Measurements from ENCODE around the gene TFAP2E.

Gene TFAP2E

GRCh38 chr1:35560256-35561225 lies 12.6 kb upstream of the TFAP2E start:
- CTCF ChIA-PET = interaction anchor here (1.2 to 9.2 kb wide), 6 partner anchors 11 to 167 kb away, joined by 4 to 85 read pairs (median 4); no protein-coding TSS in a partner anchor
- H3K9me3 Mint-ChIP-seq = no peaks in the 10 kb centered on the region
- peaks cover 5% of the 10 kb centered on the region for H3K36me3 Mint-ChIP-seq
- H3K4me1 Mint-ChIP-seq = peaks cover 38% of the 10 kb centered on the region
- no peak overlapping the region for H3K27ac Mint-ChIP-seq
- H3K27me3 Mint-ChIP-seq = no peaks in the 10 kb centered on the region
- no peak overlapping the region for H3K4me3 Mint-ChIP-seq
- DNase-seq = no peak

- peaks cover 29% of the 10 kb centered on the region for H3K4me1 Mint-ChIP-seq
- no peak for DNase-seq
Observed at GRCh38 chr1:35561297-35561971, 11.7 kb upstream of the TFAP2E start.

GRCh38 chr1:35561972-35562680 lies 11.0 kb upstream of the TFAP2E start:
- Mint-ChIP-seq H3K4me1 (peaks cover 25% of the 10 kb centered on the region), H3K27me3 (no peaks in the 10 kb centered on the region), H3K27ac (no peak overlapping the region), H3K4me3 (no peak overlapping the region), H3K36me3 (peaks cover 8% of the 10 kb centered on the region), H3K9me3 (no peaks in the 10 kb centered on the region)
- DNase-seq = no peak
- CTCF ChIA-PET = interaction anchor here (1.6 to 9.2 kb wide), 4 partner anchors 10 to 166 kb away, joined by 4 to 85 read pairs (median 4); no protein-coding TSS in a partner anchor

More at GRCh38 chr1:35561297-35561971, 11.7 kb upstream of the TFAP2E start:
- H3K9me3 Mint-ChIP-seq = no peaks in the 10 kb centered on the region
- no peaks in the 10 kb centered on the region for H3K27me3 Mint-ChIP-seq
- H3K36me3 Mint-ChIP-seq = peaks cover 5% of the 10 kb centered on the region
- no peak overlapping the region for H3K4me3 Mint-ChIP-seq
- CTCF ChIA-PET = interaction anchor here (1.2 to 9.2 kb wide), 5 partner anchors 10 to 166 kb away, joined by 4 to 85 read pairs (median 4); no protein-coding TSS in a partner anchor
- no peak overlapping the region for H3K27ac Mint-ChIP-seq

- H3K36me3 Mint-ChIP-seq = peaks cover 8% of the 10 kb centered on the region
- CTCF ChIA-PET = interaction anchor here (9.2 kb wide), 1 partner anchor 113 kb away, joined by 85 read pairs; no protein-coding TSS in a partner anchor
- no peak for DNase-seq
- H3K4me1 Mint-ChIP-seq = peaks cover 21% of the 10 kb centered on the region
- no peak overlapping the region for H3K4me3 Mint-ChIP-seq
- H3K27me3 Mint-ChIP-seq = no peaks in the 10 kb centered on the region
- no peak overlapping the region for H3K27ac Mint-ChIP-seq
- H3K9me3 Mint-ChIP-seq = no peaks in the 10 kb centered on the region
Observed at GRCh38 chr1:35563166-35563565, 9.9 kb upstream of the TFAP2E start.

- peak; percentile 91 for DNase-seq
- H3K4me1 Mint-ChIP-seq = peaks cover 16% of the 10 kb centered on the region
- H3K27me3 Mint-ChIP-seq = no peaks in the 10 kb centered on the region
- no peak overlapping the region for H3K27ac Mint-ChIP-seq
- H3K9me3 Mint-ChIP-seq = no peaks in the 10 kb centered on the region
- peaks cover 8% of the 10 kb centered on the region for H3K36me3 Mint-ChIP-seq
- CTCF ChIA-PET = interaction anchor here (0.6 to 5.9 kb wide), 31 partner anchors 9 to 388 kb away, joined by 3 to 171 read pairs (median 4); partner anchors contain the start of gene CLSPN
- H3K4me3 Mint-ChIP-seq = no peak overlapping the region
Observed at GRCh38 chr1:35564037-35564883, 8.9 kb upstream of the TFAP2E start.

GRCh38 chr1:35564884-35565741 lies 8.0 kb upstream of the TFAP2E start:
- CTCF ChIA-PET = interaction anchor here (0.6 to 5.9 kb wide), 32 partner anchors 8 to 388 kb away, joined by 3 to 171 read pairs (median 4); partner anchors contain the start of gene CLSPN
- Mint-ChIP-seq H3K36me3 (peaks cover 8% of the 10 kb centered on the region), H3K27me3 (no peaks in the 10 kb centered on the region), H3K4me1 (peaks cover 10% of the 10 kb centered on the region), H3K27ac (no peak overlapping the region), H3K4me3 (no peak overlapping the region), H3K9me3 (no peaks in the 10 kb centered on the region)
- no peak for DNase-seq

GRCh38 chr1:35565742-35566133 lies 7.4 kb upstream of the TFAP2E start:
- CTCF ChIA-PET = interaction anchor here (0.9 to 5.9 kb wide), 13 partner anchors 9 to 346 kb away, joined by 3 to 171 read pairs (median 5); partner anchors contain the start of genes C1orf216 and CLSPN
- no peak overlapping the region for H3K27ac Mint-ChIP-seq
- H3K4me1 Mint-ChIP-seq = peaks cover 10% of the 10 kb centered on the region
- no peaks in the 10 kb centered on the region for H3K9me3 Mint-ChIP-seq
- no peak for DNase-seq
- no peak overlapping the region for H3K4me3 Mint-ChIP-seq
- H3K36me3 Mint-ChIP-seq = peaks cover 8% of the 10 kb centered on the region
- H3K27me3 Mint-ChIP-seq = peaks cover 3% of the 10 kb centered on the region

- no peaks in the 10 kb centered on the region for H3K9me3 Mint-ChIP-seq
- peaks cover 6% of the 10 kb centered on the region for H3K4me1 Mint-ChIP-seq
- no peak for DNase-seq
- CTCF ChIA-PET = interaction anchor here (0.8 to 5.9 kb wide), 18 partner anchors 12 to 214 kb away, joined by 3 to 171 read pairs (median 6); partner anchors contain the start of genes C1orf216 and CLSPN
- peaks cover 27% of the 10 kb centered on the region for H3K27me3 Mint-ChIP-seq
- H3K4me3 Mint-ChIP-seq = no peak overlapping the region
- H3K27ac Mint-ChIP-seq = no peak overlapping the region
- peaks cover 8% of the 10 kb centered on the region for H3K36me3 Mint-ChIP-seq
Observed at GRCh38 chr1:35567947-35568558, 5.1 kb upstream of the TFAP2E start.

GRCh38 chr1:35568975-35569395 lies 4.1 kb upstream of the TFAP2E start:
- DNase-seq = peak; percentile 80
- CTCF ChIA-PET = interaction anchor here (0.8 to 5.9 kb wide), 21 partner anchors 9 to 213 kb away, joined by 3 to 171 read pairs (median 6); partner anchors contain the start of genes C1orf216 and CLSPN
- H3K4me1 Mint-ChIP-seq = peaks cover 6% of the 10 kb centered on the region

GRCh38 chr1:35569936-35570335 lies 3.2 kb upstream of the TFAP2E start:
- Mint-ChIP-seq H3K4me3 (no peak overlapping the region), H3K36me3 (peaks cover 3% of the 10 kb centered on the region), H3K27ac (no peak overlapping the region), H3K4me1 (peaks cover 2% of the 10 kb centered on the region), H3K27me3 (peaks cover 43% of the 10 kb centered on the region), H3K9me3 (no peaks in the 10 kb centered on the region)
- DNase-seq = peak; percentile 11
- CTCF ChIA-PET = interaction anchor here (3.4 to 4.8 kb wide), 2 partner anchors 145 to 158 kb away, joined by 24 to 40 read pairs; no protein-coding TSS in a partner anchor

More at GRCh38 chr1:35568975-35569395, 4.1 kb upstream of the TFAP2E start:
- Mint-ChIP-seq H3K4me3 (no peak overlapping the region), H3K27me3 (peaks cover 35% of the 10 kb centered on the region), H3K27ac (no peak overlapping the region), H3K36me3 (peaks cover 8% of the 10 kb centered on the region), H3K9me3 (no peaks in the 10 kb centered on the region)

- H3K36me3 Mint-ChIP-seq = peaks cover 3% of the 10 kb centered on the region
- H3K27me3 Mint-ChIP-seq = peaks cover 50% of the 10 kb centered on the region
- peak; percentile 15 for DNase-seq
- H3K4me1 Mint-ChIP-seq = peaks cover 5% of the 10 kb centered on the region
- CTCF ChIA-PET = interaction anchor here (2.9 to 4.8 kb wide), 3 partner anchors 119 to 157 kb away, joined by 11 to 40 read pairs (median 24); no protein-coding TSS in a partner anchor
- H3K9me3 Mint-ChIP-seq = no peaks in the 10 kb centered on the region
- no peak overlapping the region for H3K27ac Mint-ChIP-seq
- H3K4me3 Mint-ChIP-seq = no peak overlapping the region
Observed at GRCh38 chr1:35570589-35571137, 2.5 kb upstream of the TFAP2E start.
